Medulla oblongata (tissue), 1 donor: ENCODE data around the gene TLNRD1.

Source experiments
- DNase-seq: peaks from one replicate; pipeline ENCODE4 v3.0.0-alpha.2; 2015; ENCODE audit errors: extremely low spot score

TLNRD1 gene

GRCh38 chr15:81026836-81027599 is 26.3 kb downstream of the TLNRD1 start:
- DNase-seq = no peak

- DNase-seq = no peak
Measured at GRCh38 chr15:81029414-81030300, 28.9 kb downstream of the TLNRD1 start.

- DNase-seq = no peak
Measured at GRCh38 chr15:81030301-81030750, 29.6 kb downstream of the TLNRD1 start.

- DNase-seq = no peak
Measured at GRCh38 chr15:81031203-81031602, 30.5 kb downstream of the TLNRD1 start.

- DNase-seq = no peak
Measured at GRCh38 chr15:81032355-81032754, 31.6 kb downstream of the TLNRD1 start.

GRCh38 chr15:81032818-81033217 is 32.1 kb downstream of the TLNRD1 start:
- no peak for DNase-seq

- no peak for DNase-seq
Measured at GRCh38 chr15:81033508-81033907, 32.8 kb downstream of the TLNRD1 start.

GRCh38 chr15:81037952-81038743 is 37.4 kb downstream of the TLNRD1 start:
- DNase-seq = no peak

- DNase-seq = no peak
Measured at GRCh38 chr15:81038975-81039607, 38.4 kb downstream of the TLNRD1 start.

- DNase-seq = no peak
Measured at GRCh38 chr15:81040757-81041156, 40.0 kb downstream of the TLNRD1 start.

- no peak for DNase-seq
Measured at GRCh38 chr15:81043281-81043934, 42.7 kb downstream of the TLNRD1 start.

GRCh38 chr15:81043935-81044575 is 43.3 kb downstream of the TLNRD1 start:
- no peak for DNase-seq

- DNase-seq = no peak
Measured at GRCh38 chr15:81046290-81046689, 45.6 kb downstream of the TLNRD1 start.

GRCh38 chr15:81047928-81048327 is 47.2 kb downstream of the TLNRD1 start:
- peak; percentile 28 for DNase-seq

- DNase-seq = peak; percentile 83
Measured at GRCh38 chr15:81049835-81050234, 49.1 kb downstream of the TLNRD1 start.

- DNase-seq = no peak
Measured at GRCh38 chr15:81050259-81050658, 49.5 kb downstream of the TLNRD1 start.

- DNase-seq = peak; percentile 17
Measured at GRCh38 chr15:81050805-81051204, 50.1 kb downstream of the TLNRD1 start.

GRCh38 chr15:81052046-81052445 is 51.3 kb downstream of the TLNRD1 start:
- no peak for DNase-seq

GRCh38 chr15:81053621-81054020 is 52.9 kb downstream of the TLNRD1 start:
- DNase-seq = no peak

GRCh38 chr15:81054236-81054635 is 53.5 kb downstream of the TLNRD1 start:
- DNase-seq = no peak
